Measurements from ENCODE around the gene HAUS2. TPM values are rescaled to one million over a fixed set of nuclear protein-coding genes. Genes with fewer than 3 reads are reported as not detected.

The HAUS2 gene
- total RNA-seq, 1 donor from 2014 or later = 72.2 TPM

DNA sequence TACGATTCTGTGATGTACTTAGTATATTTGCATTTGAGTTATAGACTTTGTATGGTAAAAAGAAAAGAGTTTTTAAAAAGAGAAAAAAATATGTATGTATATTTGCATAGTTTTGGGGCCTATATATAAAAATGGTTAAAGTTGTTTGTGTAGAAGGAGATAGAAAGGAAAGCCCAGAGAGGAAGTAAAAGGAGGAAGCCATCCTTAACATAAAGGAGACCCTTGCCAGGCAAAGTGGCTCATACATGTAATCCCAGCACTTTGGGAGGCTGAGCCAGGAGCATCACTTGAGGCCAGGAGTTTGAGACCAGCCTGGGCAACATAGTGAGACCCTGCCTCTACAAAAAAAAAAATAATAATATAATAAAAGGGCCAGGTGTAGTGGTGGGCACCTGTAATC is 44.8 kb upstream of the HAUS2 start:
- Histone ChIP-seq H3K79me2 (ENCODE audit: low read depth) (peaks cover 92% of the 10 kb centered on the region), H3K4me3 (no peak overlapping the region), H3K9me3 (ENCODE audit: low read depth) (no peaks in the 10 kb centered on the region), H3K9ac (no peak overlapping the region), H3K27me3 (no peaks in the 10 kb centered on the region), H4K20me1 (ENCODE audit: low read depth) (peaks cover 33% of the 10 kb centered on the region), H3K4me1 (no peaks in the 10 kb centered on the region), H3K36me3 (no peaks in the 10 kb centered on the region), H2AFZ (replicated peaks) (no peak overlapping the region), H3F3A (ENCODE audit: low read depth) (no peaks in the 10 kb centered on the region), H3K27ac (no peak overlapping the region), H3K4me2 (no peak overlapping the region)
- peaks cover 6% of the 10 kb centered on the region for H3K4me1 Mint-ChIP-seq
- DNase-seq (ENCODE audit: low spot score) = no peak
- H3K27me3 Mint-ChIP-seq (ENCODE audit: insufficient read depth, low read depth) = no peaks in the 10 kb centered on the region
- H3K9me3 Mint-ChIP-seq = no peaks in the 10 kb centered on the region
- H3K36me3 Mint-ChIP-seq = peaks cover under 1% of the 10 kb centered on the region
- no peak overlapping the region for H3K27ac Mint-ChIP-seq
- no peak overlapping the region for H3K4me3 Mint-ChIP-seq
- TF ChIP-seq, protein P1, sequence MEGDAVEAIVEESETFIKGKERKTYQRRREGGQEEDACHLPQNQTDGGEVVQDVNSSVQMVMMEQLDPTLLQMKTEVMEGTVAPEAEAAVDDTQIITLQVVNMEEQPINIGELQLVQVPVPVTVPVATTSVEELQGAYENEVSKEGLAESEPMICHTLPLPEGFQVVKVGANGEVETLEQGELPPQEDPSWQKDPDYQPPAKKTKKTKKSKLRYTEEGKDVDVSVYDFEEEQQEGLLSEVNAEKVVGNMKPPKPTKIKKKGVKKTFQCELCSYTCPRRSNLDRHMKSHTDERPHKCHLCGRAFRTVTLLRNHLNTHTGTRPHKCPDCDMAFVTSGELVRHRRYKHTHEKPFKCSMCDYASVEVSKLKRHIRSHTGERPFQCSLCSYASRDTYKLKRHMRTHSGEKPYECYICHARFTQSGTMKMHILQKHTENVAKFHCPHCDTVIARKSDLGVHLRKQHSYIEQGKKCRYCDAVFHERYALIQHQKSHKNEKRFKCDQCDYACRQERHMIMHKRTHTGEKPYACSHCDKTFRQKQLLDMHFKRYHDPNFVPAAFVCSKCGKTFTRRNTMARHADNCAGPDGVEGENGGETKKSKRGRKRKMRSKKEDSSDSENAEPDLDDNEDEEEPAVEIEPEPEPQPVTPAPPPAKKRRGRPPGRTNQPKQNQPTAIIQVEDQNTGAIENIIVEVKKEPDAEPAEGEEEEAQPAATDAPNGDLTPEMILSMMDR (IDR thresholded peaks at IDR 0.05) = no peak
- TF ChIP-seq EZH2phosphoT487 (IDR thresholded peaks at IDR 0.05) (no peak), EZH2 (IDR thresholded peaks at IDR 0.05) (no peak)

DNA sequence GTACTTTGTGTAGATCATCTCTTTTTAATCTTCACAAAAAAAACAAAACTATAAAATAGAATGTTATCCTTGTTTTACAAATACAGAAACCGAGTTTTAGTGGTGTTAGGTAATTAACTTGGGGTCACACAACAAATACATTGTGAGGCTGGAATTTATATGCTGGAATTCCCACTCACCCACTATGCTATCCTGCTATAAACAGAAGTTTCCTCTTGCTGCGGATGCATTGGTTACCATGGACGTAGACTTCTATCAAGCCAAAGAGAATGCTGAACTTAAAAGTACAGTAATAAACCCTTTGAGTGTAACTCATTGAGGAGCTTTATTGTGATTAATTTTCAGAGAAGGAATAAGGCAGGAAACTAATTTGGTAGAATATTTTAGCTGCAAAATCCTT is 44.0 kb upstream of the HAUS2 start:
- Histone ChIP-seq H3F3A (ENCODE audit: low read depth) (no peaks in the 10 kb centered on the region), H3K27me3 (no peaks in the 10 kb centered on the region), H3K4me1 (no peaks in the 10 kb centered on the region), H3K9ac (no peak overlapping the region), H3K36me3 (no peaks in the 10 kb centered on the region), H4K20me1 (ENCODE audit: low read depth) (peaks cover 33% of the 10 kb centered on the region), H3K27ac (no peak overlapping the region), H3K4me3 (no peak overlapping the region), H2AFZ (replicated peaks) (no peak overlapping the region), H3K9me3 (ENCODE audit: low read depth) (no peaks in the 10 kb centered on the region), H3K4me2 (no peak overlapping the region), H3K79me2 (ENCODE audit: low read depth) (peaks cover 90% of the 10 kb centered on the region)
- peaks cover 2% of the 10 kb centered on the region for H3K36me3 Mint-ChIP-seq
- no peak overlapping the region for H3K4me3 Mint-ChIP-seq
- TF ChIP-seq EZH2phosphoT487 (IDR thresholded peaks at IDR 0.05) (no peak), EZH2 (IDR thresholded peaks at IDR 0.05) (no peak)
- TF ChIP-seq, protein P1 (IDR thresholded peaks at IDR 0.05) = no peak
- H3K9me3 Mint-ChIP-seq = no peaks in the 10 kb centered on the region
- peaks cover 6% of the 10 kb centered on the region for H3K4me1 Mint-ChIP-seq
- DNase-seq (ENCODE audit: low spot score) = no peak
- H3K27ac Mint-ChIP-seq = peak overlapping the region; percentile 42
- H3K27me3 Mint-ChIP-seq (ENCODE audit: insufficient read depth, low read depth) = no peaks in the 10 kb centered on the region

DNA sequence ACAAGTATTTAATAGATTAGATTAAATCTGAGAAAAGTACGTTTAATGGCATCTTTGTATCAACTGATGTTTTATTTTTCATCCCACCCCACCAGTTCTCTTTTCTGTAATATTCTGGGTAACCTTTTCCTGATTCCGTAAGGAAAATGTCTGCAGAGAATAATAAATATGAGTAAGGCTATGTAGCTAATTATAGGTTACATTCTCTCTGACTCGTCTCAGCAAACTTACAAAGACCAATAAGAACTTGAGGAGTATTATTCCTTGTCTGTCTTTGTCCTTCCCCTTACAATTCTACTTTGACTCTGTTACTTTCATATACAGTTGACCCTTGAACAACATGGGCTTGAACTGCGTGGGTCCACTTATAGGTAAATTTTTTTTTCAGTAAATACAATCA is 41.1 kb upstream of the HAUS2 start:
- H3K4me1 Mint-ChIP-seq = peaks cover 6% of the 10 kb centered on the region
- no peaks in the 10 kb centered on the region for H3K27me3 Mint-ChIP-seq (ENCODE audit: insufficient read depth, low read depth)
- H3K27ac Mint-ChIP-seq = no peak overlapping the region
- H3K9me3 ChIP-seq (ENCODE audit: low read depth) = no peaks in the 10 kb centered on the region
- TF ChIP-seq EZH2phosphoT487 (IDR thresholded peaks at IDR 0.05) (no peak), EZH2 (IDR thresholded peaks at IDR 0.05) (no peak)
- TF ChIP-seq, protein P1 (IDR thresholded peaks at IDR 0.05) = no peak
- H3K36me3 ChIP-seq = no peaks in the 10 kb centered on the region
- H3K4me3 ChIP-seq = no peak overlapping the region
- H3K27me3 ChIP-seq = no peaks in the 10 kb centered on the region
- no peaks in the 10 kb centered on the region for H3F3A ChIP-seq (ENCODE audit: low read depth)
- peaks cover 90% of the 10 kb centered on the region for H3K79me2 ChIP-seq (ENCODE audit: low read depth)
- peaks cover 31% of the 10 kb centered on the region for H4K20me1 ChIP-seq (ENCODE audit: low read depth)
- DNase-seq (ENCODE audit: low spot score) = no peak
- no peak overlapping the region for H3K4me2 ChIP-seq
- H3K9ac ChIP-seq = no peak overlapping the region
- no peaks in the 10 kb centered on the region for H3K9me3 Mint-ChIP-seq
- H2AFZ ChIP-seq (replicated peaks) = no peak overlapping the region
- H3K36me3 Mint-ChIP-seq = peaks cover 2% of the 10 kb centered on the region
- H3K27ac ChIP-seq = no peak overlapping the region
- no peaks in the 10 kb centered on the region for H3K4me1 ChIP-seq
- no peak overlapping the region for H3K4me3 Mint-ChIP-seq

Data from neural progenitor cell (in vitro differentiated cells).